Fibroblast of skin of abdomen (primary cell): ENCODE results near the gene EIF2S3B.

ENCODE experiments used
- DNase-seq: peaks from one replicate; pipeline ENCODE4 v3.0.0-alpha.2; 2013

EIF2S3B gene

DNA sequence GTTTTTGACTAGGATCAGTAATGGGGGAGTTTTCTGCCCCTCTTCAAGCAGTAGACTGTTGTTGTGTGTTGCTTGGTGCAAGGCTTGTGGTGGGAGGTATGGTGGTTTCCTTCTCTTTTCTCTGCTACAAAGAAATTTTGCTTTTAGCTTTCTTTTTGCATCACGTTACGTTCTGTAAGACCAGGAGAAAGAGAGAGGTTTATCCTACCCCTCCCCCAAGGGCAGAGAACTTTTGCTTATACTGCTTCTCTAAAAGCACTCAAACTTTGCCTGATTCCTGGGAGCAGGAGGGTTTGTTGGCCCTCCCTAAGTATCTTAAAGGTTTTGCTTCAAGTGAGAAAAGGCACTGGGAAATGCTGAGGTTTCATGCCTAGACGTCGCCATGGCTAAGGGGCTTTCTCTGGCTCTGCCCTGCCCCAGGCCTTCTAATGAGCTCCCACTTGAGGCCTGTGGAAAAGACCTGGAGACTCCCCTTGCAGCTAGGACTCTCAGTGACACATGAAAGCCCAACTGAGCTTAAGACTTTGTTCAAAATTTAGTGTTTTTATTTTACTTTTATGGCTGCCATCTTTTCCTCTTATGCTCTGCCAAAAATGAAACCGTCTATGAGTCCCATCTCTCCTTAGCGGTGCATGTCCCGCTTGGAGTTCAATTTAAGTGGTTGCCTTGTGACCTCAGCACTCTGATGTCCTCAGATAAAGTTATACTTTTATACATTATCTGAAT lies 49.2 kb downstream of the EIF2S3B start:
- no peak for DNase-seq

DNA sequence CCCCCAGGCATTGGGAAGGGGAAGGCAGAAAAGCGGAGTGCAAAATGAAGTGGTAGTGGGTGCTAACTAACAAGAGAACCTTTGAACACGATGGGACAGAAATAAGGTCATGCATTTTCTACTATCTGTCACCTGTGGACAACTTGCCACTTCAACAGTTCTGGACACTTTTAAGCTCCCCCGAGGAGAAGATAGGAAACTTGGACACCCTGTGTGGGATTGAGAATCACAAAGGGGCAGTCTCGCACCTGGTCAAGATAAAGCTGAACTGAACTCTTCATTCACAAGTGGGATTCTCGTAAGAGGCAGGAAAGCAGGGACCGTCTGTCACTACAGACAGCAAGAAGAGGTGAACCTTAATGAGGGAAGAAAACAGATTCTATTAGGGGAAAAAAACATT lies 51.6 kb downstream of the EIF2S3B start:
- no peak for DNase-seq

DNA sequence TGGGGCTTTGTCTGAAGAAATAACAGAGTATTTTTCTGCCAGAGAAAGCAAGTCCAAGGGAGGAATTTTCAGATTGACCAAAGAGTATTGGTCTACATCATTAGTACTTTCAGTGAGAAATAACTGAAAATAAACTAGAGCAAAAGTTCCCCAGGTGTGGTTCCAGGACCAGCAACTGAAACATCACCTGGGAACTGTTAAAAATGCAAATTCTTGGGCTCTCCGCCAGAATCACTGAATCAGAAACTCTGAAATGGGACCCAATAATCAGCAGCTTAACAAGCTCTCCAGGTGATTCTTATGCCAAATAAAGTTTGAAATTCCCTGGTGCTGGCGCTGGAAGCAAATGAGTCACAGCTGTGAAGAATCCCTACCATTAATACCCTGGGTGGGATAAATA lies 52.1 kb downstream of the EIF2S3B start:
- no peak for DNase-seq
